GM18499 (cell line): ENCODE results near the gene SKP1.

Experiments used
- ATAC-seq: cut with Tn5 transposase; IDR thresholded peaks from one replicate; pipeline ENCODE4 v1.9.1; 2021; ENCODE audit warnings: moderate number of reproducible peaks; ENCODE audit not compliant: insufficient read depth, unreplicated experiment

The SKP1 gene

GRCh38 chr5:134131578-134132350 lies 45.0 kb downstream of the SKP1 start:
- no peak for ATAC-seq

DNA sequence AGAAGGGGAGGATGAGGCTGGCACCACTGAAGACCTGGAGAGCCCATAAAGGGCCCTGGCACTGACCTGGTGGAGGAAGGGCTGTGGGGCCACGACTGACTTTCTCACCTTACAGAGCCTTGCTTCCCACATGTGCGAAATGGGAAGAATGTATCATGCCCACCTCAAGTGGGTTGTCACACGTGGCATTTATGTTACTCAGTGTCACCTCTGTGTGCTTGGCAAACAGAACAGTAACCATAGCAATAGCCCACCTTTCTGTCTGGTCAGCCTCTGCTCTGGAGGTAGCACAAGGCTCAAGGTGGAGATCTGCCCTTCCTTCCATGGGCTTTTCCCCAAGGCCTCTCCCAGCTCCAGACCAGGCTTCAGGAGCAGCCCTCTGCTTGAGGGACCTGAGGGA lies 45.6 kb downstream of the SKP1 start:
- ATAC-seq: no peak

DNA sequence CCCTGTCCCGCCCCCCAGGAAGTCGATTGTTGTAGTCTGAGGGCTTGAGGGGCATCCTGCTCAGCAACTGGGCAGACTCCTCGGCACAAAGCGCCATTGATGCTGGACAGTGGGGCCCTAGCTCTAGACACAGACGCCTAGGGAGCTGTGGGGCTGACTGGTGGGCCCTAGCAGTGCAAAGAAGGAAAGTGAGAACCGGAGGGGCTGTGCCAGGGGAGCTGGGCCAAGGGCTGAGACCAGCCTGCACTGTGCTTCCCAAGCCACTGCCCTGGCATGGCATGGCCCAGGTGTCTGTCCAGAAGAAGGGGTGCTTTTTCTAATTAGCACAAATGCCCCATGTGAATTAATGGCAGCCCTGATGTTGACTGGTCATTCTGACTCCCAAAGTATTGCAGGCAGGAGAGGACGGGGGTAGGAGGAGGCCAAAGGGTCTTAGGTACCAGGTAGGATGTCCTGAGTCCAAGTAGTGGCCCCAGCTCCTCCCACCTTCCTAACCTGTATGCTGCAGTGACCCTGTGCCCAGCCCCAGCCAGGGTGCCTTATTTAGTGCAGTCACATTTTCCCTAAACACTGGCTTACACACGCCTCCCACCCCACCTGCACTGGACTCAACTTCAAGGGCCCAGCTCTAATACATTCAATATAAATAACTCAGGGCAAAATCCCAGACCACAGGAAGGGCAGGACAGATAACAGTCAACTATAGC lies 46.4 kb downstream of the SKP1 start:
- no peak for ATAC-seq

DNA sequence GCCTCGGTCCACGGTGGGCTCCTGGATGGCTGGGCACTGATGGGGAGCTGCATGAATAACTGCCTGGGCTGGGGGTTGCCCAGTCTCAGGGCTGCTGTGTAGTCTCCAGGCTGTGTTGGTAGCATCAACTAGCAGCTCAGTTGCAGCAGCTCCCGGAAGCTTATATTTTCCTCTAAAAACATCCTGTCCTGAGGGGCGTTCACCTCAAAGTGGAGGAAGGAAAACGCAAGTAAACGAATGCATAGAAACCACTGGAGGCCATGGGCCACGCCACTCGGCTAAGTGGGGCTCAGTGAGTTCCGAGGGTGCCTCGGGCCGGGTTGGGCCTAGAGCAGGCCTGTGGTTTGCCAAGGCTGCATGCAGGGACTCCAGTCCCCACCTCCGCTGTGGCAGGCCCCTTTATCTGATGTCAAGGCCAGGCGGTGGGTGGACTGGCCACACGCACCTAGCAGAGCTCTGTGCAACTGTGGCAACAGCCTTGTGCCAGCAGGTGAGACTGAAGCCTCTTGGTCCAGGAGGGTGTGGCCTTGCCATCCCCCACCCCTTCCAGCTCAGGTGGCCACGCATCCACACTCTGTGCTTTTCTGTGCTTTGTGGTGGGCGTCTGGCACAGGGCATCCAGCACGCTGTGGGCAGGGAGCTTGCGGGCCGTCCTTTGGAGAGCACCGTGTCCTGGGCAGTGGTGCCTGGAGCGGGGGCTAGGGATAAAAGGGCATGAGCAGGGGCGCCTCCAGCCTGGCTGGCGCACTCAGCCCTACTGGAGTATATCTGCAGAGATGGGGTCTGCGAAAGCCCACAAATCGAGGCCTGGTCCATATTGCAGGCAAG lies 47.1 kb downstream of the SKP1 start:
- no peak for ATAC-seq

DNA sequence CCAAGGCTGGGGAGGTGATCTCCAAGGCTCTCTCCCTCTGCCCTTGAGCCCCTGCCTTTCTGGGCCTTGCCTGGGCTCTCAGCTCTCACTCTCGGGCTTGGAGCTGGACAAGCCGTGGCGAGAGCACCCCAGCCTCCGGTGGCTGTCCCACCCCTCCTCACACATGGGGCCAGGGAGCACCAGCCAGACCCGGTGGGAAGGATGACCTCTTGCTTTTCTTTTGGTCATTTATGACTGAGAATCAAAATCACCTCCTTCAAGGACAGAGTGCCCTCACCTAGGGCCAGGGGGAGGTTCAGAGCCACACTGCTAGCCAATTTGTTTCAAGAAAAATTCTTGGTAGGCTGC lies 48.1 kb downstream of the SKP1 start:
- no peak for ATAC-seq

GRCh38 chr5:134127988-134128647 lies 48.6 kb downstream of the SKP1 start:
- ATAC-seq: no peak

DNA sequence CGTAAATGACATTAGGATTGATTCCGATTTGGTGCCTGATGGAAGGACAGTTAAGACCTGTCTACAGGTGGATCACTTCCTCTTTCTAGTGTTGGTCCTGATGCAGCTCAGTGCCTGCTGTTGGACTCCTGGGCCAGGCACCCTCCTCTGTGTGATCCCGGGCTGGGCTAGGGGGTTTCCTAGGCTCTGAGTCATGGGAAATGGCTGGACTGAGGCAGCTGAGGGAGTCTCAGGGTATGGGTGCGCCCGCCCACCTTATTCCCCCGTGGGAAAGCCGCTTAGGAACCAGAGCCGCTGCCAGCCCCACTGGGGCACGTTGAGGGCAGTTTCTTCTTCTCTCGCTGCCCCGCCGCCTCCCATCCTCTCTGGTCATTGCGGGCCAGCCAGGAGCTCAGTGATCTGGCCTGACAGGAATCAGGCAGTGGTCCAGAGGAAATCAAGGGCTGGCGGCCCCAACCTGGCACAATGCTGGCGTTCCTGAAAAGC lies 49.3 kb downstream of the SKP1 start:
- no peak for ATAC-seq

DNA sequence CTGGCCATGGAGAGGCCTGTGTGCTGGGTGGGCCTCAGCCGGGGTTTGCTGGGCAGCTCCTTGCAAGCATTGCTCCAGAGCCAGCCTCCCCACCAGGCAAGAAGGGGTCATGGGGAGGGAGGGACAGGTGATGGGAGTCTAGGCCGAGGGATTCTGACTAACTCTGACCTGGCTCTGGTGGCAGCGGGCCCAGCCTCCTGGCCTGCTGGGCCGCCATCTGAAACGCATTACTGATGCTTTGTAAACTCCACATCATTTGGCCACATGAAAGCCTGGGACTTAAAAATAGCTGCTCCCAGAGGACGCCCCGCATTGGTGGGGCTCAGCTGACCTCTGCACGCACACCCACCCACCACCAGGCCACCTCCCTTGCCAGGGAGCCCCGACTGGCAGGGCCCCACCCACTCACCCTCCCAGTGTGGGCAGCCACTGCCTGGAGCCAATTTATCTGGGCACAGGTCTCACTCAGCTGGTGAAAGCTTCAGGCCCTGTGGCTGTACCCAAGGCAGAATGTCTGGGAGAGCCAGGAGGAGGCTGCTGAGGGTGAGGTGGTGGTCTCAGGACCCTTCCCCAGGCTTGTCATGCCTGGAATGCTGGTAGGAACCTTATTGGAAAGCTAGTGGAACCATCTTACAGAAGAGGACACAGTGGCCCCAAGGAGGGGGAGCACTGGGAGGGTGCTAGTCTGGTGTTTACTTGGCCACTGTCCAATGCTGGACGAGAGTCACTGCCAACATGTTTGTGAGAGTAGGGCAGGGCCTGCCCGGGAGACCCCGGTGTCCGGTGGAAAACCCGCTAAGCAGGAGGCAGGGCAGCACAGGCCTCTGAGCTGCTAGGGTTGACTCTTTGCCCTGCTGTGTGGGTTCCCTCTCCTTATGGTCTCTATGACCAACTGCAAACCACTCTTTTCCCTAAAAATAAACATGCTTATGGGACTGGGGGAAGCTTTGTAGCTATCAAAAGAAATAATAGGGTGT lies 51.4 kb downstream of the SKP1 start:
- no peak for ATAC-seq

DNA sequence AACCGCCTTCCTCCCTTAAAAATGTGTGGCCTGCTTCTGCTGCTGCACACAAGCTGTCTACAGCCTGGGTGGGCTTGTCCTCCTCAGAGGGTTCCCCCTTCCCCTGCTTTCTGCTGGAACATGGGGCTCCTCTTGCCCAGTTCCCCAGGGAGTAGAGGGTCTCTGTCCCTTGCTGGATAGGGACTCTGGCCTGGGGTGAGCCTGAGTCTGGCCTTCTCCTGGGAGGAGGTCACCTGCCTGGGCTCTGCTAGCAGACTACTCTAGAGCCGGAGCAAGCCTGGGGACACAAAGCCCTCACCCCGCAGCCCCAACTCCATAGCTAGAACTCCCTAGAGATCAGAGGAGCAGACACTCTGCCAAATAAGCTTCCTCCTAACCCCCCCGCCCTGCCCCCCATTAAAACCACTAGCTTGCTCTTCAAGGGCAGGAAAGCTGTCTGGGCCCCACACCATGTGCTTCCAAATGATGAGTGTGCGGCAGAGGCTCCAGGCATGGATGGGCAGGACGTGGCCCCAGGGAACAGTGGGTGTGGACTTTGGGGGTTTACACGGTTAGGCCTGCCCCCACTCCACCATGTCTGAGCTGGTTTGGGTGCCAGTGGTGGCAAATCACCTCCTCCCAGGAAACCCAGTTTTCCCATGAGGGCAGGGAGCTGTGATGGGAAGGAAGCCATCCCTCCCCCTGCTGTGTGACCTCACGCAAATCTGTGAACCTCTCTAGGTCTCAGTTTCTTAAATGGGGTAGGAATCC lies 52.3 kb downstream of the SKP1 start:
- no peak for ATAC-seq

GRCh38 chr5:134123360-134123759 lies 53.4 kb downstream of the SKP1 start:
- no peak for ATAC-seq

- no peak for ATAC-seq
Measured at GRCh38 chr5:134122530-134122929, 54.2 kb downstream of the SKP1 start.

- ATAC-seq: no peak
Measured at GRCh38 chr5:134120386-134121138, 56.2 kb downstream of the SKP1 start.

DNA sequence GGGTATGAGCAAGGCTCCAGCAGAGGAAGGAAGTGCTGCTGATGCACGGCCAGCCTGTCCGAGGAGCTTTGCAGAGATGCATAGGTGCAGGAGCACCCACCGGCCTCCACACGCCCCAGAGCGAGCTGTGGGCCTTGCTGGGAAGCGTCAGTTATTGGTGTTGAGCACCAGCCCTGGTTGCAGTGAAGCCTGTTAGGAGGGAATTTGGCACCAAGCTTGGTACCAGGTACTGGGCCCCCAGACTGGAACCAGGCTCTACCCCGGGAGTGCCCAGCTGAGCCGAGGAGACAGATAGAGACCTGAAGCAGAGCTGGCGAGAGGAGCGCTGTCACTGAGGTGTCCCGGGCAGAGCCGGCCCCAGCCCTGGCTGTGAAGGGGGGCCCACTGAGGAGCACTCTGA lies 57.0 kb downstream of the SKP1 start:
- ATAC-seq: no peak

DNA sequence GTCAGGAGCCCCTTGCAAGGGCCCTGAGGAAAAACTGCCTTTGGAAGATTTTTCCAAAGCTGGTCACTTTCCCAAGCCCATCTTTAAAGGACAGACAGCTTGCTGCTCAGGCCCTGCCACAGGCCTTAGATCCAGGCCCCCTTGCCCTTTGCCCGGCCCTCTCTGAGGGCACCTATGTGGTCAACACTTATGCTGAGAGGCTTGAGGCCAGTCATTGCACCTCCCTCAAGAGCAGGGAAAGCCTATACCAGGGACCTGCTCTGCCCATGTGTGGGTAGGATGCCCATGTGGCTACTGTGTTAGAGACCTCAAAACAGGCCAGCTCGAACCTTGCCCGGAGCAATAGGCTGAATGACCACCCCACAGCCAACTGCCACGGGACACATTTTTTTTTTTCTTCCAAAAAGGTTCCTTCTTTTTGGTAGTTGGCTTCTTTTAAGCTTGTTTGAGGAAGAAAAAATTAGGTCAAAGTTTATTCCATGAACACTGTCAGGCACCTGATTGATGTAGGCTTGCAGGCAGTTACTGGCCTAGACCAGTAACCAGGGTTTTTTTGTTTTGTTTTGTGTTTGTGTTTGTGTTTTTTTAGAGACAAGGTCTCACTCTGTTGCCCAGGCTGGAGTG lies 58.4 kb downstream of the SKP1 start:
- no peak for ATAC-seq

DNA sequence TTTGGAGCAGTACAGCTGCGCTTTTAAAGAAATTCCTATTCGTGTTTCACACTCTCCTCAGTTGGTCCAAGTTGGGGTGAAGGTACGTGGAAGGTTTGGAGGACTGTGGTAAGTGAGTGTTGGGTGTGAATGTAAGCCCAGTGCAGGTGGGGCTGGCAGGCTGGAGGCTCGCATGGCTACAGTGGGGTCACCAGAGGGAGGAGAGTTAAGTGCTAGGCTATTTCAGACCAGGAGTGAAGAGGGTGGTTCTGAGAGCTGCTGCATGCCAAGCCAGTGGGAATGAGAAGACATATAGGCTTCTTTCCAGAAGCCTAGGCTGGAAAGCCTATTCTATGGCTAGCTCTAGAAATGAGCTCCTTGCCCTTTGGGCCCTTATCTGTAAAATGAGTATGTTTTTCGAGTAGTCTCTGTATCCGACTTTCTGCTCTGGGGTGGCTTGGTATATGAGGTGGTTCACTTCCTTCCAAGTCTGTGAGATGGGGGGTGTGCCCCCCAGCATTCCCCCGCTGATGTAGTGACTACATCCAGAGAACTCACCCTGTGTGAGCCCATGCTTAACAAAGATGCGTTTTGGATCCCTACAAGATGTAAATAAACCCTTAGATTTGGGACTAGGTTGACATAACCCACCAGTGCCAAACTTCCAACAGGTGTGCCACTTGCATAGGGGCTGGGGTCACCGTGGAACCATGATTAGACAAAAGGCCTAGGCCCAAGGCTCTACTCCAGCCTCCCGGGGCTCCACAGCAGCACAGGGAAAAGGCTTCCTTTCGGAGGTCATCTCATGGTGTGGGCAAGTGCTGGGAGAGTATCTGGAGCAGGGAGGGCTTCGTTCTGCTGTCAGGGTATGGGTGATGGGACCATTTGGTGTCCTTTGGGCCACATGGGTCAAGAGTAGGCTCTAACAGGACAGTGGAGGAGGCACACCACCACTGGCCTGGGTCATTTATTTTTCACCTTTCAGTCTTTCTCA lies 59.7 kb downstream of the SKP1 start:
- ATAC-seq: no peak

- no peak for ATAC-seq
Measured at GRCh38 chr5:134116286-134116685, 60.5 kb downstream of the SKP1 start.
